Glomerular visceral epithelial cell (primary cell): ENCODE results near the gene ZNF195.
"Not testable (repeated sequence)": the region's sequence is repeated elsewhere in the genome, so short reads cannot be mapped to it uniquely, and the experiment has no call there.

Source experiments
- DNase-seq: peaks from one replicate; pipeline ENCODE4 v3.0.0-alpha.2; 2016; ENCODE audit errors: extremely low spot score

ZNF195 gene

DNA sequence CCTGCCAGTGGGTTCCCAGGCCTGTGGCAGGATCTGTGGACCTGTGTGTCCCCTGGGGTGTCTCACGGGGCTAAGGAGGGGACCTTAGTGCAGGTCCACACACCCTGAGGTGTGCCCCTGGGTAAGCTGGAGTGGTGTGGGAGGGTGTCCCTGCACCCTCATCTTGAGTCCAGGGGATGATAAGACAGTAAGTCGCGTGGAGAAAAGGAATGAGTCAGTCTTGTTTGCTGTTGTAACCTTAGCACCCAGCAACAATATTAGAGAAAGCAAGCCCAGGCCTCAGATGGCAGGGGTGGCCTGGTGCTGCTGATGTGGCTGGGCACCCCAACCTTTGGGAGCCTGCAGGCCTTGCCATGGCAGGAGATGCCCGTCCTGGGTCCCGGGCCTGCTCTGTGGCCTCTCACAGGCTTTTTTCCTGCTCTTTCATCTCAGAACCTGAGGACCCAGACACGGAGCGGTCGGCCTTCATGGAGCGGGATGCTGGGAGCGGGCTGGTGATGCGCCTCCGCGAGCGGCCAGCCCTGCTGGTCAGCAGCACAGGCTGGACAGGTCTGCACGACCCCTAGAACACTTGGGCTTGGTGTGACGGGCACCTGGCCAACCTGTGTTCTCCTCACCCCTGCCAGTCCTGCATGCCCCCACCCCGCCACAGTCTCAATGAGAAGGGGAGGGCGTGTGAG lies 23.4 kb upstream of the ZNF195 start:
- not testable (repeated sequence) for DNase-seq

DNA sequence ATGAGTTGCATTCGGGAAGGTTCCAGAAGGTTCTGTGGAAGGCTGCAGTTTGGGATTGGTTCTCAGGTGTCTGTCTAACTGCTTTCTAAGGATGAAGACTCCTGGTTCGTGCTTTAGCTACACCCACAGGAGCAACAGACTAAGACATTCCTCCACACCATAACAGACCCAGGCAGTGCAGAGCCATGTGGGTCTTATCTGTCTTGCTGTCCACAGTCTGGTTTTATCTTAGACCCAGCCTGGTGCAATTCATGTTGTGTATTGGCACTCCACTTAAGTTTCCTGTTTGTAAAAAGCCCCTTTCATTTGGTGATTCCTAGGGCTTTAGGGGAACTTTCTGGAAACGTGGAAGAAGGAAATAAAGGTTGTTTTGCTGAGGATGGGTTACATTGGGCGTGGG lies 22.1 kb upstream of the ZNF195 start:
- not testable (repeated sequence) for DNase-seq

DNA sequence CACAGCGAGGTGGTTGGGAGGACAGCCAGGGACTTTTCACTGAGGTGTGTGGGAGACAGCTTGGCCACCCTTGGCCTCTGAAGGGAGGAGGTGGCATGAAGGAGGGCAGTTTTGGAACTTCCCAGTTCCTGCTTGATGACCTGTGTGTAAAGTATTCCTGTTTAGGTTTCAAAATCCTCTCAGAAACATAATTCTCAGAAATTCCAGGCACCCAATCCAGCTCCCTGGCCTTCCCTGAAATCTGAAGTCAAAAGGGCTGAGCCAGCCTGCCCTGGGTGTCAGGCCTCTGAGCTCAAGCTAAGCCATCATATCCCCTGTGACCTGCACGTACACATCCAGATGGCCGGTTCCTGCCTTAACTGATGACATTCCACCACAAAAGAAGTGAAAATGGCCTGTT lies 19.6 kb upstream of the ZNF195 start:
- DNase-seq, result not testable (repeated sequence)

DNA sequence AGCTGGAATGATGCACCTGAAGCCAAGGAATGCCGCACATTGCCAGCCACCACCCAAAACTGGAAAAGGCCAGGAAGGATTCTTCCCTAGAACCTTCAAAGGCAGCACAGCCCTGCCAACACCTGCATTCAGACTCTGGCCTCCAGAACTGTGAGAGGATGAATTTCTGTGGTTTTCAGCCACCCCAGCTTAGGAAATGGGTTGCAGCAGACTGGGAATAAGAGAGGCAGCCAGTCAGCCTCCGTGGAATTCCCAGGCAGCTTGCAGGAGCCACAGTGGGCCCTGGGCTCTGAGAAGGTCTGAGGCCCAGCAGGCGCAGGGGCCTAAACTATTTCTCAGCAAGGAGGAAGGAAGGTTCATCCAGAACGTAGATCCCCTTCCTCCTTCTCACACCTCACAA lies 19.2 kb upstream of the ZNF195 start:
- not testable (repeated sequence) for DNase-seq

DNA sequence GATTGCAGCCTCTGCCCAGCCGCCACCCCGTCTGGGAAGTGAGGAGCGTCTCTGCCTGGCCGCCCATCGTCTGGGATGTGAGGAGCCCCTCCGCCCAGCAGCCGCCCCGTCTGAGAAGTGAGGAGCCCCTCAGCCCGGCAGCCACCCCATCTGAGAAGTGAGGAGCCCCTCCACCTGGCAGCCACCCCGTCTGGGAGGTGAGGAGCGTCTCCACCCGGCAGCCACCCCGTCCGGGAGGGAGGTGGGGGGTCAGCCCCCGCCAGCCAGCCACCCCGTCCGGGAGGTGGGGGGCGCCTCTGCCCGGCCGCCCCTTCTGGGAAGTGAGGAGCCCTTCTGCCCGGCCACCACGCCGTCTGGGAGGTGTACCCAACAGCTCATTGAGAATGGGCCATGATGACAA lies 18.3 kb upstream of the ZNF195 start:
- DNase-seq, result not testable (repeated sequence)

DNA sequence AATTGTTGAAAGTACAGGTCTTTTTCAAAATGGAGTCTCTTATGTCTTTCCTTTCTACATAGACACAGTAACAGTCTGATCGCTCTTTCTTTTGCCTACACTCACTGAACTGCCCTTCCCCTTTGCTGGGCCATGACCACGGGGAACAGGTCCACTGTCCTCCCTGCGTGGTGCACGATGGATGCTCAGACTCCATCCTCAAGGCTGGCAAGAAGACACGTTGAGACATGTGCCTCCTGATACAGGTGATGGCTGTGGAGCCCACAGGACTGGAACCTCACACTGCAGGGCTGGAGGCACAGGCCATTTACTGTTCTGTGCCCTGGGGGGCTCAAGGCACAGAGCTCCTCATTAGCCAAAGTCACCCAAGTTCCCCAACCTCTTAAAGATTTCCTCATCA lies 16.5 kb upstream of the ZNF195 start:
- not testable (repeated sequence) for DNase-seq

DNA sequence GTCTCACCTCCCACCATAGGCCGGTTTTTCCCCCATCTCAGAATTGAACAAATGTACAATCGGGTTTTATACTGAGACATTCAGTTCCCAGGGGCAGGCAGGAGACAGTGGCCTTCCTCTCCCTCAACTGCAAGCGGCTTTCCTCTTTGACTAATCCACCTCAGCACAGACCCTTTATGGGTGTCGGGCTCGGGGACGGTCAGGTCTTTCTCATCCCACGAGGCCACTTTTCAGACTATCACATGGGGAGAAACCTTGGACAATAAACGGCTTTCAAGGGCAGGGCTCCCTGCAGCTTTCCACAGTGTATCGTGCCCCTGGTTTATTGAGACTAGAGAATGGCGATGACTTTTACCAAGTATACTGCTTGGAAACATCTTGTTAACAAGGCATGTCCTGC lies 16.0 kb upstream of the ZNF195 start:
- DNase-seq, result not testable (repeated sequence)

DNA sequence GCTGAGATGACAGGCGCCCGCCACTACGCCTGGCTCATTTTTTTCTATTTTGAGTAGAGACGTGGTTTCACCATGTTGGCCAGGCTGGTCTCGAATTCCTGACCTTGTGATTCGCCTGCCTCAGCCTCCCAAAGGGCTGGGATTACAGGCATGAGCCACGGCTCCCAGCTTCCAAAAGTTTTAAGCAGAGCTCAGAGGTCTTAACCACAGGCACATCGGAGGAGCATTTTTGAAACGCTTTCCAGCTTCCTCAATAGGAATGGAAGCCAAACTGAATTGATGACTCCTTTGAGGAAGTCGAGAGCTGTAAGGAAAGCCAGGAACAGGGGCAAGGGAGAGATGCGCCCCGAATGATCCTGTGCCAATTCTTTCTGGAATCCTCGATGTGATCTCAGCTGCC lies 14.5 kb upstream of the ZNF195 start:
- not testable (repeated sequence) for DNase-seq

DNA sequence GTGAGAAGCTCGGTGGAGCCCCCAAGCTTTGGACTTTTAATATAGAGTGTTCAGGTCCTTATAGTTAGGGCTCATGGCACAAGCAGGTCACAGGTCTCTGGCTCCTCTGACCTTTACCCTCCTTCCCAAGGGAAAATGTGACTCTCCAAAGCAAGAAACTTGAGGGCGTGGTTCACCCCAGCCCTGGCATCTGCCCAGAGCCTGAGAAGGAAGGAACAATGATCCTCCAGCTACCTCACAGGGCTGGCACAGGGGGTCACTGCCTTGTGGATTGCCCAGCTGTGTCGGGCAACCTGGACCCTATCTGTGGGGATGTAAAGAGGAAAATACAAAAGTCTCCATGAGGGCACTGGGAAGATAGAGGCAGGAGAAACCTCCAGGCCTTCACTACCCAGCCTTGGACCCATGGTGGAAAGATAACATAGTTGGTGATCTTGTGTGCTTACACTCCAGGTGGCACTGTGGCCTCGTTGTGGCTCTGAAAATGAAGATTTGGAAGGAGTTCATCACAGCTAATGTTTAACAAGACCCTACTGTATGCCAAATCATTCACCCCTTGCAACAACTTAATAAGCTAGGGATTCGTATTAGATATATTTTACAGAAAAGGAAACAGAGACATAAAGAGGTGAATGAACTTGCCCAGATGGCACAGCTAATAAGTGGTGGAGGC lies 3.8 kb upstream of the ZNF195 start:
- DNase-seq, result no peak

DNA sequence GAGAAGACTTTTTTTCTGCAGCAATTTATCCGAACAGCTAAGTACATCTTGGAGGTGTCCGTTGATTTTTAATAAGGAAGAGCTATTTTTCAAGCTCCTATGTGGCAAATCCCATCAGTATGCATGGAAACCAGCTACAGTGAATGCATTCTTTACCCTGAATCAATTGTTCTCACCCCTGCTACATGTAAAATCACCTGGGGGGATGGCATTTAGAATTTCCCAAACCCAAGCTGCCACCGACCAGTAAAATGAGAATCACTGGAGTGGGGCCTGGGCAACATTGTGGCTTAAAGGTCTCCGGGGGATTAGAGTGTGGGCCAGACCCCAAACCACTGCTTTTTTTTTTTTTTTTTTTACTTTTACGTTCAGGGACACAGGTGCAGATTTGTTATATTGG lies 2.8 kb upstream of the ZNF195 start:
- DNase-seq, result no peak

DNA sequence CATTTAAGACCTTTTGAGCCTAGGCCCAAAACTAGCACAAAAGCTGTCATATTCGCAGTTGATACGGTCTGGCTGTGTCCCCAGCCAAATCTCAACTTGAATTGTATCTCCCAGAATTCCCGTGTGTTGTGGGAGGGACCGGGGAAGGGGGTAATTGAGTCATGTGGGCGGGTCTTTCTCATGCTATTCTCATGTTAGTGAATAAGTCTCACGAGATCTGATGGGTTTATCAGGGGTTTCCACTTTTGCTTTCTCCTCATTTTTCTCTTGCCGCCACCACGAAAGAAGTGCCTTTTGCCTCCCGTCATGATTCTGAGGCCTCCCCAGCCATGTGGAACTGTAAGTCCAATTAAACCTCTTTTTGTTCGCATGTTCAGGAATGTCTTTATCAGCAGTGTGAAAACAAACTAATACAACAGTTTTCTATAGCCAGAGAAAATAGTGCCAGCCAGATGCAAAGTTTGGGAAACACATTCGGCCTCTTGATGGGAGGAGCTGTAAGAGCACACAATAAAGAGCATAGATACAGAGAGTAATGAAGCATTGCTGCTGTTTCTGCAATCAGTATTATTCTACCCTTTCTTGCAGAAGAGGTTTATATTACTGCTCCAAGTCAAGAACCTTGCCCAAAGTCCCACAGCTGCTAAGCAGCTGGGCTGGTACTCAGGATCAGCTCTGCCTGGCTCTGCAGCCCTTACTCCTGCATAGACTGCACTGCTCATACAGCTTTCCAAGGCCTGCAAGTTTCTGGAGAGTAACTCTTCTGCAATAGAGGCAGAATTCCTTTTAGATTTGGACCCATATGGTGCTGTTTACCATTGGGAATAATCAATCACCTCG lies 2.0 kb upstream of the ZNF195 start:
- no peak for DNase-seq

DNA sequence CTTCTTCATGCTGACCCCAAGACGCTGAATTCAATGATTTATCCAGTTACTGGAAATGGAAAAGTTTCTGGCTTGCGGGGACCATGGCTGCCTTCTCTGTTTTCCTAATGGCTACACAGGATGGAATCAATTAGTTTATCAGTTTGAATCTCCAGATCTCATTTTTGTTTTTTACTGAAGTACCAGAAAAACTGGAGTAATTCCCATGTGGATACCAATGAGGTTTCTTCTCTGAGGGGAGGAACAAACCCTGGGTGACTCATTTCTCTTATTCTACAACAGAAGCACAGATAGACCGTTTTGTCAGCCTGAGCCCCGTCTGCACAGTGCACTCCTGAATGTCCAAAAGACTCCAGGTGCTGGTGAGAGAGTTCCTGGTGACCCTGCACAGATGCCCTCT lies 3.4 kb downstream of the ZNF195 start:
- DNase-seq, result no peak

DNA sequence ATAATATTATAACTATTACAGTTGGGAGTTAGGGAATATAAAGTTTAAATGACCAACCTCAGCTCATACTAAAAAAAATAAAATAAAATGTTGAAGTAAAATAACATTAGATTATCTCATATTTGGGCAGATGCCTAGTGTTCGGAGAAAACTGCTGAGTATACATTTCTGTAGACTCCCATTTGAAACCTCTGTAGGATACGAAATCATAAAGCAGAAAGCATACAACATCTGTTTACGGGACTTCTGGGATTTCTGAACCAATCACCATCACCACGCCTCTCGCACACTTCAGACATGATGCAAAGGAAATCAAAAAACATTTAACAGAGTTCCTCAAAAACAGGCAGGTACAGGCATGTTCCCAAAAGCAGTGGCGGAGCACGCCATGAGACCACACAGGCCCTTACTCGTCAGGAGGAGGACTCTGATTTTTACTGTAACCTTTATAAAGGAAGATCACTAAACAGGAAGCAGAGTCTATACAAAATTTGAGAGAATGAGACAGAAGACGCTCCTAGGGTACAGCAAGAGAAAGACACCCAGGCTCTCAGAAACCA lies 8.6 kb downstream of the ZNF195 start:
- DNase-seq, result no peak

DNA sequence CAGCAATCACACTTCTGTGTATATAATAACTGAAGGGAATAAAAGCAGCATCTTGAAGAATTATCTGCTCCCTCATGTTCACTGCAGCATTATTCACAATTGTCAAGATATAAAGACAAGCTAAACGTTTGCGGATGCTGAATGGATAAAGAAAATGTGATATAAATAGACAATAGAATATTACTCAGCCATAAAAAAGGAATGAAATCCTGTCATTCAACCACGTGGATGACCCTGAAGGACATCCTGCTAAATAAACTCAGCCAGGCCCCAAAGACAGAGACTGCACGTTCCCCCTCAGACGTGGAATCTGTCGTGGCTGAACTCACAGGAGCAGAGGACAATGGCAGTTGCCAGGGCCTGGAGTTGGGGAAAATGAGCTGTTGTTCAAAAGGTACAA lies 9.6 kb downstream of the ZNF195 start:
- DNase-seq, result no peak

DNA sequence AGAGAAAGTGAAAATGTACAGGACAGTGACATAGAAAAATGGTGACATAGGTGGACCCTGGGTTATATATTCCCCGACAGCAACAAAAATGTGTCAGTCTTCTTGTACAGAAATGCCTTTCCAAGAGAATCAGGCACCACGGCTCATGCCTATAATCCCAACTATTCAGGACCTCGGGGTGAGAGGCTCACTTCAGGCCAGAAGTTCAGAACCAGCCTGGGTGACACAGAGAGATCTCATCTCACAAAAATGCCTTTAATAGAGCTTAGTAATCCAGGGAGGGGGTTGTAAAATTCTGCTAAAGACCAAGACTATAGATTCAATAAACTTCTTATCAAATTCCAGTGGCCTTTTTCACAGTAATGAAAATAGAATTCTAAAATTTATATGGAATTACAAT lies 10.7 kb downstream of the ZNF195 start:
- DNase-seq, result no peak

DNA sequence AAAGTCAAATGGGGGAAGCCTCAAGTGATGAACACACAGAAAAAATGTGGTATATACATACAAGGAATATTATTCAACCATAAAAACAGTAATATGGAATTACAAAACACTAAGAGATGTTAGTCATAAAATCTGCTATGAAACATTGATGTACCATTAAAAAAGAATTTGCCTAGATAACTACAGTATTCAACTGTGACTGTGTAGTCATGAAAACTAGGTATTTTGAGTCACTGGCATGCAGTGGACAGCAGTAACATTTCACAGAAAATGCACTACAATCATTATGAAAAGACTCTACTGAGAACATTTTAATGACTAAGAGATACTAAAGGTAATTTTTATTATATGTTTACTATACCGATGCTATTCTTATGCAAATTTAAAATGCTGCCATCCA lies 11.7 kb downstream of the ZNF195 start:
- DNase-seq, result no peak

DNA sequence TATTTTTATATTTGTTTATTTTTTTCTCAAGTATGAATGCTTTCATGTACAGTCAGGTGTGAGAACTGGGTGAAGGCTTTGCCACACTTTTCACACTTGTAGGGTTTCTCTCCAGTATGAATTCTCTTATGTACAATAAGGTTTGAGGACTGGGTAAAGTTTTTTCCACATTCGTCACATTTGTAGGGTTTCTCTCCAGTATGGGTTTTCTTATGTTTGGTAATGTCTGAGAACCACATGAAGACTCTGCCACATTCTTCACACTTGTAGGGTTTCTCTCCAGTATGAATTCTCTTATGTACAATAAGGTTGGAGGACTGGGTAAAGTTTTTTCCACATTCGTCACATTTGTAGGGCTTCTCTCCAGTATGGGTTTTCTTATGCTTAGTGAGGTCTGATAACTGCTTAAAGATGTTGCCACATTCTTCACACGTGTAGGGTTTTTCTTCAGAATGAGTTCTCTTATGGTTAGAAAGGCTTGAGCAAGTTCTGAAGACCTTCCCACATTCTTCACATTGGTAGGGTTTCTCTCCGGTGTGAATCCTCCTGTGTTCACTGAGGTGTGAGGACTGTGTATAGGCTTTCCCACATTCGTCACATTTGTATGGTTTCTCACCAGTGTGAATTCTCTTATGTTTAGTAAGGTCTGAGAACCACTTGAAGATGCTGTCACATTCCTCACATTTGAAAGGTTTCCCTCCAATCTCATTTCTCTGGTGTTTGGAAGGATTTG lies 19.7 kb downstream of the ZNF195 start:
- DNase-seq, result no peak

DNA sequence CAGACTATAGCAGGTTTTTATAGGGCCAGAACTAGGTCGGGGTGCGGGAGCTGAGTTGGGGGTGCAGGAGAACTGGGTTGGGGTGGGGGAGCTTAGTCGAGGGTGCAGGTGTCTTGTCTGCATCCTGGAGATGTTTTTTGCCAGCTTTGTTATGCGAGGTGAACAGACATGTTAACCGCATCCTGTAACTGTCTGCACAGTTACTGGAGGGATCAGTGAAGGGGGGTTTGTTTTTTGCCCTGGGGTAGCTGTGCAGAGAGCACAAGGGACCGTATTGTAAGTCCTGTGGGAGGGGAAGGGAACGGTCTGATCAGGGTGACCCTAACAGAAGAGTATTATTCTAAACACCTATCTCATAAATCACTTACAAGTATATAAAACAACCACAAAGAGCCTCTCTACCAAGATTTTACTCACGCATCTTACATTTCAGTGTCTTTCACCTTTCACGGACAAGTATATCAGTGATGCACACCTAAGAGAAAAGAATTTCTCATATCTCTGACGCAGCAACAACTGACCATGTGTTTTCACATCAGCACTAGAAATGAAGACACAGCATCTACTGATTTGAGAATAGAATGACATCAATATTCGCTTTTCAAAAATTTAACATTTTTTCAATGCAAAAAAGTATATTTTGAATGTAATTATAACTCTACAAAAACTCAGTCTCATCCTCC lies 20.8 kb downstream of the ZNF195 start:
- no peak for DNase-seq

DNA sequence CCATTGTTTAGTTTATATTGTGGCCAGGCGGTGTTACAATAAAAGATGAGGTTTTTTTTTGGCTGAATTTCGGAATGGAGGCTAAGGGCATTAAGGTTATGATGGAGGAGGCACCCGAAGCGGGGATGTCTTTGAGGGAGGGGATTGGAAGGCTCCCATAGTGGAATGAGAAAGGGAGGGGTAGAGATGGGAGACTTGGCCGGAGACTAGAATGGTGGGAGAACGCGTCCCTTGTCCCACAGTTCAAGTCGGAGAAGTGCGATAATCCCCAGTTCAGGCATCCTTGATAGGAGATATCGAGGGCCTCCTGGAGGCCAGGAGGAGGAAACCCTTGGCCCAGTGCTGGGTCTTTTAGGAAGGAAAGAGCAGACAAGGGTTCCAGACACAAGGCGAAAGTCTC lies 21.6 kb downstream of the ZNF195 start:
- no peak for DNase-seq

DNA sequence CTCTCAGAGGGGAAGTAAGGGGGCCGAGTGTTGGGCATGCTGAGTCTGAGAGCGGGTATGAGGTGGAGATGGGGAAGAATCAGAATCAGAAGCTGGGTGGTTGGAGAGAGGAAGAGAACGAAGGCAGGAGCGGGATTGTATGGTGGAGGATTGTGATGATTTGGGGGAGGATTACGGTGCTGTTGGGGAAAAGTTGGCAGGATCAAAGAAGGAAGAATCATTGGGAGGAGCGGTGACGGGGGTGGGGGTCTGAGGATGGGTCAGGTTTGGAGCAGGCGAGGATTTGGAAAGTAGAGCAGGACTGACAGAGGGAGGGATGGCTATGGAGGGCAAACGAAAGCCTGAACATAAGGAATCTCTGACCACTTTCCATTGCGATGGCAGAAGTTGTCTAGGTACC lies 22.1 kb downstream of the ZNF195 start:
- no peak for DNase-seq

DNA sequence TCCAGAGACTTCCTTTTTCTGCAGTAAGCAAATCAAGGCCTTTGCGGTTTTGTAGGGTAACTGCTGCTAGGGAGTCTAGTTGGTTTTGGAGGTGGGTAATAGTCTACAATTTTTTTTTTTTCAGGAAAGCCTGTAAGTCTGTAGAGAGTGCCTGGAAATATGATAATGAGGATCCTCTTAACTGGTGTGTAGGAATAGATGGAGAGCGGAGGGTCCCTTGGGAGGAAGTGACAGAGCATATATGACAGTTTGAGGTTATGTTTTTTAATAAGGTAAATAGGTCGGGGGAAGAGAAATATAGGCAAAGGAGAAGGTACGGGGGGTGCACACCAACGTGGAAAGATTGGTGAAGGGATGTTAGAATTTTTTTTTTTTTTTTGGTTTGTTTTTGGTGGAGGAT lies 25.9 kb downstream of the ZNF195 start:
- no peak for DNase-seq
